Endodermal cell (in vitro differentiated cells): ENCODE data around the gene CMTM4. TPM values are rescaled to one million over a fixed set of nuclear protein-coding genes. Genes with fewer than 3 reads are reported as not detected.

Experiments
- DNase-seq: peaks from one replicate; pipeline ENCODE4 v3.0.0-alpha.2; 2017
- H3K27ac ChIP-seq: 2 replicates; pipeline ENCODE4 v1.5.1; 2013; ENCODE audit warnings: mild to moderate bottlenecking, low read depth, low read length, moderate library complexity
- H3K27me3 ChIP-seq: 2 replicates; pipeline ENCODE4 v1.6.1; 2013; ENCODE audit warnings: mild to moderate bottlenecking, low read length, moderate library complexity; ENCODE audit not compliant: insufficient read depth, control insufficient read depth, poor library complexity, severe bottlenecking
- H3K36me3 ChIP-seq: 2 replicates; pipeline ENCODE4 v1.7.0; 2013; ENCODE audit warnings: mild to moderate bottlenecking, low read length, moderate library complexity; ENCODE audit not compliant: control insufficient read depth, insufficient read depth
- H3K4me1 ChIP-seq: one replicate; pipeline ENCODE4 v1.7.0; 2013; ENCODE audit warnings: low read length; ENCODE audit not compliant: control insufficient read depth, insufficient read depth
- H3K4me3 ChIP-seq: 2 replicates; pipeline ENCODE4 v1.5.1; 2013; ENCODE audit warnings: mild to moderate bottlenecking, low read length, moderate library complexity
- H3K9ac ChIP-seq: 2 replicates; pipeline ENCODE4 v1.6.1; 2013; ENCODE audit warnings: mild to moderate bottlenecking, low read length, moderate library complexity; ENCODE audit not compliant: poor library complexity, severe bottlenecking; ENCODE audit errors: extremely low read depth
- H3K9me3 ChIP-seq: 2 replicates; pipeline ENCODE4 v1.6.1; 2013; ENCODE audit warnings: mild to moderate bottlenecking, low read length, moderate library complexity; ENCODE audit not compliant: control insufficient read depth
- H3K27ac Mint-ChIP-seq: 2 replicates; pipeline ENCODE4 v1.8.0; 2020; ENCODE audit warnings: mixed read lengths
- H3K27me3 Mint-ChIP-seq: 2 replicates; pipeline ENCODE4 v1.8.0; 2021; ENCODE audit warnings: mild to moderate bottlenecking, mixed read lengths; ENCODE audit not compliant: insufficient read depth
- H3K36me3 Mint-ChIP-seq: 2 replicates; pipeline ENCODE4 v1.8.0; 2020; ENCODE audit warnings: low read depth, mixed read lengths
- H3K4me1 Mint-ChIP-seq: 2 replicates; pipeline ENCODE4 v1.8.0; 2020; ENCODE audit warnings: mixed read lengths
- H3K4me3 Mint-ChIP-seq: 2 replicates; pipeline ENCODE4 v1.8.0; 2020; ENCODE audit warnings: mild to moderate bottlenecking, moderate library complexity, mixed read lengths
- H3K9me3 Mint-ChIP-seq: 2 replicates; pipeline ENCODE4 v1.8.0; 2020; ENCODE audit warnings: mild to moderate bottlenecking, mixed read lengths
- CTCF ChIP-seq: fragments of 200-600 bp; sonication (generic); conservative IDR thresholded peaks from 2 replicates; pipeline ENCODE4 v1.5.0; 2021; ENCODE audit warnings: antibody characterized with exemption, mild to moderate bottlenecking
- WGBS, 2 experiments: methylation state at CpG; one replicate each; pipeline versions ENCODE4 v1.1.5 to v1.1.7; 2013; ENCODE audit warnings: missing lambda C conversion rate in 2 of 2, mixed read lengths in 1 of 2; ENCODE audit not compliant: insufficient coverage in 1 of 2, insufficient read length in 1 of 2; 5-methylcytosine and 5-hydroxymethylcytosine counted together
- total RNA-seq, 2 donors: library from RNA; stranded (reverse); fragmentation: NEBNext Ultra II Directional in 1 of 2; extraction: Animal tissue kit (Norgen Biotek cat#: 25700) in 1 of 2; gene quantifications; 2 replicates in 1 of 2; 3 replicates in 1 of 2; pipeline ENCODE4 v1.2.1, GENCODE V29; 2021

The CMTM4 gene
- total RNA-seq, 2 donors from 2014 or later, result 68.2 to 76.2 TPM

GRCh38 chr16:66572356-66572755 lies 124.2 kb downstream of the CMTM4 start:
- Mint-ChIP-seq H3K27ac (no peak overlapping the region), H3K27me3 (peaks cover 8% of the 10 kb centered on the region), H3K36me3 (peaks cover 6% of the 10 kb centered on the region), H3K4me3 (no peak overlapping the region), H3K9me3 (no peaks in the 10 kb centered on the region), H3K4me1 (no peaks in the 10 kb centered on the region)
- H3K9ac ChIP-seq, result no peak overlapping the region
- WGBS, 2 experiments, result 93 to 100% methylated on average over 2 of the region's 2 CpGs
- TF ChIP-seq CTCF, result no peak
- no peaks in the 10 kb centered on the region for H3K4me1 ChIP-seq
- peaks cover 4% of the 10 kb centered on the region for H3K36me3 ChIP-seq
- H3K9me3 ChIP-seq, result no peaks in the 10 kb centered on the region
- peaks cover 5% of the 10 kb centered on the region for H3K27me3 ChIP-seq
- H3K27ac ChIP-seq, result no peak overlapping the region
- DNase-seq, result no peak
- no peak overlapping the region for H3K4me3 ChIP-seq

- no peak for DNase-seq
Observed at GRCh38 chr16:66569827-66570405, 126.6 kb downstream of the CMTM4 start.

GRCh38 chr16:66569131-66569530 lies 127.4 kb downstream of the CMTM4 start:
- H3K36me3 Mint-ChIP-seq, result peaks cover 20% of the 10 kb centered on the region
- no peak overlapping the region for H3K4me3 Mint-ChIP-seq
- no peak for TF ChIP-seq CTCF
- H3K4me3 ChIP-seq, result no peak overlapping the region
- no peaks in the 10 kb centered on the region for H3K4me1 Mint-ChIP-seq
- 100% methylated on average over 1 of the region's 1 CpG for WGBS, 2 experiments
- H3K27me3 ChIP-seq, result no peaks in the 10 kb centered on the region
- peaks cover 1% of the 10 kb centered on the region for H3K27me3 Mint-ChIP-seq
- H3K4me1 ChIP-seq, result no peaks in the 10 kb centered on the region
- no peaks in the 10 kb centered on the region for H3K9me3 Mint-ChIP-seq
- no peak overlapping the region for H3K27ac ChIP-seq
- no peaks in the 10 kb centered on the region for H3K9me3 ChIP-seq
- peaks cover 5% of the 10 kb centered on the region for H3K36me3 ChIP-seq
- no peak overlapping the region for H3K27ac Mint-ChIP-seq
- DNase-seq, result no peak
- no peak overlapping the region for H3K9ac ChIP-seq

More at GRCh38 chr16:66569827-66570405, 126.6 kb downstream of the CMTM4 start:
- no peak overlapping the region for H3K27ac ChIP-seq
- H3K27me3 ChIP-seq, result no peaks in the 10 kb centered on the region
- H3K4me3 Mint-ChIP-seq, result no peak overlapping the region
- H3K36me3 ChIP-seq, result peaks cover 5% of the 10 kb centered on the region
- no peak overlapping the region for H3K9ac ChIP-seq
- no peak overlapping the region for H3K27ac Mint-ChIP-seq
- no peaks in the 10 kb centered on the region for H3K9me3 ChIP-seq
- H3K4me3 ChIP-seq, result no peak overlapping the region
- no peak for TF ChIP-seq CTCF
- no peaks in the 10 kb centered on the region for H3K4me1 Mint-ChIP-seq
- 86 to 89% methylated on average over 2 to 3 of the region's 3 CpGs for WGBS, 2 experiments
- peaks cover 1% of the 10 kb centered on the region for H3K27me3 Mint-ChIP-seq
- no peaks in the 10 kb centered on the region for H3K4me1 ChIP-seq
- peaks cover 20% of the 10 kb centered on the region for H3K36me3 Mint-ChIP-seq
- H3K9me3 Mint-ChIP-seq, result no peaks in the 10 kb centered on the region
